Spinal cord (tissue), 10 donors: ENCODE measurements around the gene NMNAT1. TPM values are rescaled to one million over a fixed set of nuclear protein-coding genes. Genes with fewer than 3 reads are reported as not detected.

Source experiments
- DNase-seq, 6 donors: peaks; one replicate each; pipeline versions ENCODE4 v3.0.0 to v3.0.0-alpha.2; 2013 to 2015; ENCODE audit warnings: low spot score in 6 of 6, low read depth in 4 of 6
- H3K27ac ChIP-seq: one replicate; pipeline ENCODE4 v1.5.1; 2013; ENCODE audit warnings: low read depth, low read length, control low read depth
- H3K27me3 ChIP-seq: one replicate; pipeline ENCODE4 v1.6.1; 2013; ENCODE audit warnings: low read length; ENCODE audit not compliant: control insufficient read depth, insufficient read depth
- H3K36me3 ChIP-seq: one replicate; pipeline ENCODE4 v1.6.1; 2013; ENCODE audit warnings: low read length; ENCODE audit not compliant: control insufficient read depth, insufficient read depth
- H3K4me1 ChIP-seq: one replicate; pipeline ENCODE4 v1.6.1; 2013; ENCODE audit warnings: low read length; ENCODE audit not compliant: control insufficient read depth, insufficient read depth
- H3K4me3 ChIP-seq: one replicate; pipeline ENCODE4 v1.5.1; 2013; ENCODE audit warnings: low read depth, low read length, control low read depth
- H3K9me3 ChIP-seq: one replicate; pipeline ENCODE4 v1.6.1; 2013; ENCODE audit warnings: low read length; ENCODE audit not compliant: control insufficient read depth, insufficient read depth
- WGBS: methylation state at CpG from one replicate; pipeline ENCODE4 v1.1.5; 2013; ENCODE audit warnings: missing lambda C conversion rate; ENCODE audit not compliant: insufficient coverage; 5-methylcytosine and 5-hydroxymethylcytosine counted together
- long read RNA-seq, 4 donors: transcript quantifications; one replicate each; lab custom pipeline, GENCODE V29; 2026
- polyA plus RNA-seq, 2 donors: library from polyadenylated mRNA; unstranded; fragments of 120-200 nt; gene quantifications; one replicate each; pipeline ENCODE4 v1.2.1, GENCODE V29; 2013; ENCODE audit not compliant: insufficient read length in 2 of 2
- total RNA-seq, 2 donors: library from RNA; depleted of rRNA in 1 of 2; stranded (reverse); fragments of 120-200 nt in 1 of 2; fragments of >200 nt in 1 of 2; gene quantifications; one replicate each; pipeline versions ENCODE4 v1.2.3 to v1.2.4, GENCODE V29; 2013 to 2014
- donor health status: healthy.

The NMNAT1 gene
- total RNA-seq (10 to 100 TPM; 12.0 to 17.6 TPM), polyA plus RNA-seq (10 to 100 TPM; 11.3 to 12.5 TPM)
- long read RNA-seq, donor 1, partial matches to known transcripts: 0 of 2 reads
- long read RNA-seq, donor 1, other reads (novel, unspliced or antisense): 0 of 2 reads
- long read RNA-seq, donor 2, partial matches to known transcripts: 0 of 4 reads
- long read RNA-seq, donor 2, other reads (novel, unspliced or antisense): 0 of 4 reads
- long read RNA-seq, donor 3, partial matches to known transcripts: 0 of 1 reads
- long read RNA-seq, donor 3, other reads (novel, unspliced or antisense): 0 of 1 reads
- long read RNA-seq, donor 4, partial matches to known transcripts: 0 of 4 reads
- long read RNA-seq, donor 4, other reads (novel, unspliced or antisense): 0 of 4 reads

- peak; percentile 80 to 97 (median 84) for DNase-seq
- no peaks in the 10 kb centered on the region for H3K27me3 ChIP-seq
- peaks cover 10% of the 10 kb centered on the region for H3K4me1 ChIP-seq
- peak within 1 kb of the TSS; percentile 90 for H3K4me3 ChIP-seq
- peak within 1 kb of the TSS; percentile 90 for H3K27ac ChIP-seq
- WGBS: 0% methylated on average over 51 of the region's 53 CpGs
- H3K9me3 ChIP-seq: no peaks in the 10 kb centered on the region
- H3K36me3 ChIP-seq: peaks cover 20% of the 10 kb centered on the region
Measured at GRCh38 chr1:9942939-9943788, at the start of gene NMNAT1, which contains the start of gene LZIC. Gene NMNAT1, plus strand, starts transcription at chr1:9943475. Its CDS starts 28,599 bp downstream, at chr1:9972074. Gene LZIC, minus strand, starts transcription at chr1:9943391. Its CDS starts 6,772 bp downstream, at chr1:9936619.

- H3K4me1 ChIP-seq: peaks cover 22% of the 10 kb centered on the region
- H3K27ac ChIP-seq: no peak overlapping the region
- H3K4me3 ChIP-seq: no peak overlapping the region
Measured at GRCh38 chr1:9894115-9894514, 49.2 kb upstream of the NMNAT1 start.

GRCh38 chr1:9900142-9901043 is 42.9 kb upstream of the NMNAT1 start:
- H3K4me3 ChIP-seq: no peak overlapping the region
- H3K27me3 ChIP-seq: no peaks in the 10 kb centered on the region
- no peak overlapping the region for H3K27ac ChIP-seq
- no peaks in the 10 kb centered on the region for H3K9me3 ChIP-seq
- H3K4me1 ChIP-seq: peaks cover 15% of the 10 kb centered on the region
- WGBS: 82% methylated on average over 10 of the region's 18 CpGs
- no peak for DNase-seq
- H3K36me3 ChIP-seq: peaks cover 3% of the 10 kb centered on the region

More at GRCh38 chr1:9894115-9894514, 49.2 kb upstream of the NMNAT1 start:
- DNase-seq: no peak
- H3K27me3 ChIP-seq: no peaks in the 10 kb centered on the region
- peaks cover 3% of the 10 kb centered on the region for H3K36me3 ChIP-seq
- no peaks in the 10 kb centered on the region for H3K9me3 ChIP-seq
- WGBS: no CpG with 5 or more reads among the region's 3 CpGs

- H3K4me1 ChIP-seq: peaks cover 15% of the 10 kb centered on the region
- H3K27ac ChIP-seq: no peak overlapping the region
- no peak overlapping the region for H3K4me3 ChIP-seq
- no peaks in the 10 kb centered on the region for H3K9me3 ChIP-seq
- 80% methylated on average over 9 of the region's 9 CpGs for WGBS
- DNase-seq: no peak
- peaks cover 3% of the 10 kb centered on the region for H3K36me3 ChIP-seq
- no peaks in the 10 kb centered on the region for H3K27me3 ChIP-seq
Measured at GRCh38 chr1:9901148-9902059, 41.9 kb upstream of the NMNAT1 start.

- H3K4me3 ChIP-seq: no peak overlapping the region
- DNase-seq: no peak
- H3K4me1 ChIP-seq: peaks cover 15% of the 10 kb centered on the region
- H3K27me3 ChIP-seq: no peaks in the 10 kb centered on the region
- H3K27ac ChIP-seq: no peak overlapping the region
- WGBS: 79% methylated on average over 4 of the region's 6 CpGs
- peaks cover 3% of the 10 kb centered on the region for H3K36me3 ChIP-seq
- no peaks in the 10 kb centered on the region for H3K9me3 ChIP-seq
Measured at GRCh38 chr1:9902060-9902452, 41.2 kb upstream of the NMNAT1 start.

GRCh38 chr1:9903801-9904527 is 39.3 kb upstream of the NMNAT1 start:
- Histone ChIP-seq H3K27ac (no peak overlapping the region), H3K36me3 (peaks cover 3% of the 10 kb centered on the region), H3K4me3 (no peak overlapping the region), H3K9me3 (no peaks in the 10 kb centered on the region), H3K27me3 (no peaks in the 10 kb centered on the region), H3K4me1 (peaks cover 19% of the 10 kb centered on the region)
- WGBS: 94% methylated on average over 6 of the region's 9 CpGs
- no peak for DNase-seq

GRCh38 chr1:9904596-9904995 is 38.7 kb upstream of the NMNAT1 start:
- H3K9me3 ChIP-seq: no peaks in the 10 kb centered on the region
- no peaks in the 10 kb centered on the region for H3K27me3 ChIP-seq
- no peak overlapping the region for H3K27ac ChIP-seq
- peaks cover 3% of the 10 kb centered on the region for H3K36me3 ChIP-seq
- H3K4me3 ChIP-seq: no peak overlapping the region
- DNase-seq: no peak
- WGBS: 17% methylated on average over 1 of the region's 3 CpGs
- H3K4me1 ChIP-seq: peaks cover 24% of the 10 kb centered on the region

GRCh38 chr1:9905010-9905409 is 38.3 kb upstream of the NMNAT1 start:
- H3K27ac ChIP-seq: no peak overlapping the region
- 83% methylated on average over 4 of the region's 4 CpGs for WGBS
- DNase-seq: no peak
- no peak overlapping the region for H3K4me3 ChIP-seq
- H3K36me3 ChIP-seq: peaks cover 3% of the 10 kb centered on the region
- peaks cover 24% of the 10 kb centered on the region for H3K4me1 ChIP-seq
- no peaks in the 10 kb centered on the region for H3K27me3 ChIP-seq
- no peaks in the 10 kb centered on the region for H3K9me3 ChIP-seq
